Stimulated activated CD8-positive, alpha-beta memory T cell treated with anti-CD3 and anti-CD28 coated beads, Interleukin-7, amount 100 ng/mL, for 24 hours (primary cell): ENCODE measurements around the gene TRIM2.

Experiments used
- DNase-seq: peaks from one replicate; pipeline ENCODE4 v3.0.0-alpha.2; 2020; ENCODE audit warnings: low read depth

TRIM2 gene

GRCh38 chr4:153276971-153277370, 72.7 kb downstream of the TRIM2 start:
- no peak for DNase-seq

GRCh38 chr4:153281476-153281875, 77.2 kb downstream of the TRIM2 start:
- DNase-seq, result no peak

- DNase-seq, result no peak
Observed at GRCh38 chr4:153282023-153282422, 77.8 kb downstream of the TRIM2 start.

GRCh38 chr4:153283260-153283659, 79.0 kb downstream of the TRIM2 start:
- no peak for DNase-seq

DNA sequence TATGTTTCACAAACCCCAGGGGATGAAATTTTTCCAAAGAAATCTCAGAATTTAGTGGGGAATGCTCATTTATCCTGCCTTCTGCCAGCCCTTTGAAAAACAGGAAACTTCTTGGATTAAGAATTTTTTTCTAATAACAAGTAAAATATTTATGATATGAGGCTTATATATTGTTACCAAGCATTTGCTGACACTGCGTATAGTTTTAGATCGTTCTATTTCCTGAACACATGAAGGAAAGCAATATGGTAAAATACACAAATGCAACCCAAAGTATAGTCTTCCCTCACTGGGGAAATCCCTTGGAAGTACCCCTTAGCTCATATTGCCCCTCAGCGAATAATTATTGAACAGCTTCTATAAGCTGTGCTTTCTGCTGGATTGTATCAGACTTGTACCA, 85.9 kb downstream of the TRIM2 start:
- DNase-seq, result no peak

DNA sequence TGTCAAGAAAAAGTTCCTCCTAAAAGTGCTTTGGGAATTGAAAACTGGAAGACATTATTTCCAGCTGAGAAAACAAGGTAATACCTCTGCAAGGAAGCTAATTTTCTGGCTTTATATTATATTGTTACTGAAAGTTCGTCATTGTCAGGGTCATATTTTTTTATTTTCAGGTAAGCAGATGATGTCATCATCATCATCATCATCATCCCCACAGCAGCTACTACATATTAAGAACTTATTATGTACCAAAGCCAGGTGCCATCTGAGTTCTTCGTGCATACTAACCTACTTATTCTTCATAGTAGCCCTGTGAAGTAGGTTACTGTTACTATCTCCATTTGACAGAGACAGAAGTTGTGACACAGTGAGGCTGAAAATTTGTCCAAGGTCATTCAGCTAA, 87.3 kb downstream of the TRIM2 start:
- DNase-seq, result no peak

- no peak for DNase-seq
Observed at GRCh38 chr4:153292897-153293741, 88.9 kb downstream of the TRIM2 start.

- DNase-seq, result no peak
Observed at GRCh38 chr4:153293742-153294057, 89.5 kb downstream of the TRIM2 start.

DNA sequence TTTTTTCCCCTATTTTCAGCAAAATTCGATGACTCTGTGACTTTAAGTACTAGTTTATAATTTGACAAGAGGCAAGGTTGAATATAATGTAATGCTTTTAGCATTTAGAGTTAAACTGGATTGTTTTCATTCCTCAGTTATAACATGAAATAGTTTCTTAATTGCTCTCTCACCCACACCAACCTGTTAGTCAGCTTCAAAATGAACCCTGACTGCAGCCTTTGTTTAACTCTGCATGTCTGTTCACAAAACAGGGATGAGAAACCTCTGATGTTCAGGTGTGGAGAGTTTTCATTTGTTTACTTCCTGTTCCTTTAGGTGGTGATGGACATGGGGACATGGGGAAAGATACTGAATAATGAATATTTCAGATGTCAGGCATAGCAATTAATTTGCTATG, 90.4 kb downstream of the TRIM2 start:
- DNase-seq, result no peak

GRCh38 chr4:153295131-153295755, 91.0 kb downstream of the TRIM2 start:
- DNase-seq, result no peak

- no peak for DNase-seq
Observed at GRCh38 chr4:153296040-153296823, 92.0 kb downstream of the TRIM2 start.

GRCh38 chr4:153297116-153297515, 92.9 kb downstream of the TRIM2 start:
- no peak for DNase-seq

DNA sequence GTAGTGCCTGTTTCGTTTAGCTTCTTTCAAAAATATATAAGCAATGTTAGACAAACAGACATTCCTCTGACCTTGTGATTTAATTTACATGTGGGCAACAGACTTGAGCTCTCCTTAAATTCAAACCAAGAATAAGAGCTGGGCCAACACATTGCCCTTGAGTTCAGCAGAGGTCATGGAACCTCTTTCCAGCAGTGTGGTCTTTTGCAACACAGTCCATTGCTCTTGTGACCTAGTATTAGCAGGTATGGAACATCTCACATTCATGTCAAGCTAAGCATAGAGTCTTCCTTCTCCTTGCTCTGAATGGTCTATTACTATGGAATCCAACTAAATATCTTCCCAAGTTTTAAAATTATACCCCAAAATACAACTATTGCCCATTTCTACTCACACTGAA, 106.5 kb downstream of the TRIM2 start:
- DNase-seq, result no peak

- DNase-seq, result no peak
Observed at GRCh38 chr4:153314915-153315314, 110.7 kb downstream of the TRIM2 start.

- DNase-seq, result no peak
Observed at GRCh38 chr4:153318696-153319320, 114.6 kb downstream of the TRIM2 start.

GRCh38 chr4:153322791-153323190, 118.5 kb downstream of the TRIM2 start:
- DNase-seq, result no peak

DNA sequence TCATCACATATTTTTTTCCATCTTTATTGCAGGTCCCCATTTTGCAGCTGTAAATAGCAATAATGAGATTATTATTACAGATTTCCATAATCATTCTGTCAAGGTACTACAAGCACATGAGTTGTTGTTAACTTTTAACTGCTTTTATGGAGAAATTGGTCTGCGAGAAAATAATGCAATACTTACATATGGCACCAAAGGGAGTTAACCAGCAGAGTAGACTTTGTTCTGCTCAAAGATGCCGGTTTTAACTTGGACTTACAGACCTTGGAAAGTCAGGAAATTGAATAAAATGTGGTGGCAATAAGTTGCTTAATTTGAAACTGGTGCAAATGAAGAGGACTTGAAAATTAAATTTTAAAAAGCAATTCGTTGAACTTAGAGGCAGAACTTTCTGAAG, 119.8 kb downstream of the TRIM2 start:
- DNase-seq, result no peak

- no peak for DNase-seq
Observed at GRCh38 chr4:153325558-153325957, 121.3 kb downstream of the TRIM2 start.

GRCh38 chr4:153326513-153326912, 122.3 kb downstream of the TRIM2 start:
- no peak for DNase-seq

DNA sequence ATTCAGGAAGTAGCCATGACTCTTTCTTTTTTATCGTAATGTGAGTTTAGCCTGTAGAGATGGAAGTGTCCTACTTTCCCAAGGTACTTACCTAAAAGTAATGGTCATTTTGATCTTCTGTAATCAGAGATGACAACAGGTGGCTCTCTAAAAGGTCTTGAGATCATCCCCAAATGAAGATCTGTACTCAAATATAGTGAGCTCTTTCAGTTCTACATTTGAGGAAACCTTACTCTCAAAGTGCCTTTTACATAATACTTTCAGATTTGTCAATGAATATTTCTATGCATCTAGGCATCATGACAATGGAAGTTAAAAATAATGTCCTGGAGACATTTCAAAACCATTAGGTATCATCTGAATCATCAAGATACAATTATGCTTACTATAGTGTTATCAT, 123.0 kb downstream of the TRIM2 start:
- no peak for DNase-seq

- DNase-seq, result no peak
Observed at GRCh38 chr4:153332936-153333335, 128.7 kb downstream of the TRIM2 start.

- DNase-seq, result no peak
Observed at GRCh38 chr4:153333874-153334273, 129.6 kb downstream of the TRIM2 start.

DNA sequence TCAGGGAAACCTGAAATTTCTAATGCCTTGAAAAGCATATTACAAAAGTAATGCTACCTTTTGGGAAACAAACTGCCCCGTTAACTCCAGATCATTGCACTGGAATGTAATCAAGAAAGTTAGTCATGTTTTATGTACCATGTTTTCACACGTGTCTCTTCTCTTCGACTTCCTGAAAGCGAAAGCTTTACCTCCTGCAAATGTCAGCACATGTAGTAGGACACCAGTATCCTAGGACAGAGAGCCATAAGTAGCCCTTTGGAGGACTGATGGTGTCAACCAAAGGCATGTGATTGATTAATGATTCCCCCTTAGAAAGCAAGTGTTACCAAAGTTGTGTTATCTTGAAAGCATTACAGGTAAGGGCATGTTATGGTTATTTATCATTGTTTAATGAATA, 131.4 kb downstream of the TRIM2 start:
- DNase-seq, result no peak
